Right atrium auricular region (tissue), 2 donors: ENCODE results near the gene CYTH1. TPM values are rescaled to one million over a fixed set of nuclear protein-coding genes. Genes with fewer than 3 reads are reported as not detected.
A peak's percentile ranks its signal among the peaks of the same experiment; 100 is the strongest.

Experiments used
- DNase-seq: peaks from one replicate; pipeline ENCODE4 v3.0.0-alpha.2; 2019; ENCODE audit warnings: low spot score
- H3K27ac ChIP-seq, 2 donors: fragments of 200-600 bp; sonication (generic); 1 replicate in 1 of 2; 2 replicates in 1 of 2; pipeline ENCODE4 v1.5.1; 2016 to 2019
- H3K27me3 ChIP-seq, 2 donors: fragments of 200-600 bp; sonication (generic); one replicate each; pipeline versions ENCODE4 v1.5.1 to v1.6.0; 2017 to 2019
- H3K36me3 ChIP-seq: fragments of 200-600 bp; sonication (generic); one replicate; pipeline ENCODE4 v1.5.1; 2016
- H3K4me1 ChIP-seq, 2 donors: fragments of 200-600 bp; sonication (generic); one replicate each; pipeline versions ENCODE4 v1.5.1 to v1.6.0; 2017 to 2019
- H3K4me3 ChIP-seq, 2 donors: fragments of 200-600 bp; sonication (generic); 1 replicate in 1 of 2; 2 replicates in 1 of 2; pipeline ENCODE4 v1.5.1; 2017 to 2019; ENCODE audit warnings: mild to moderate bottlenecking in 1 of 2, moderate library complexity in 1 of 2
- H3K9me3 ChIP-seq, 2 donors: fragments of 200-600 bp; sonication (generic); one replicate each; pipeline ENCODE4 v1.5.1; 2019
- CTCF ChIP-seq, 2 donors: fragments of 200-600 bp; sonication (generic); IDR thresholded peaks; one replicate each; pipeline ENCODE4 v1.5.1; 2019; ENCODE audit warnings: antibody characterized with exemption in 2 of 2
- total RNA-seq, 2 donors: library from RNA; depleted of rRNA; stranded (reverse); fragments of >200 nt; gene quantifications; one replicate each; pipeline ENCODE4 v1.1.0, GENCODE V29; 2016

CYTH1 gene
- total RNA-seq, 2 donors from 2014 or later, result 23.8 to 31.0 TPM

GRCh38 chr17:78665387-78665951 is 116.6 kb downstream of the CYTH1 start:
- H3K9me3 ChIP-seq, result no peaks in the 10 kb centered on the region
- peaks cover 0 to 23% of the 10 kb centered on the region in 2 donors for H3K4me1 ChIP-seq
- peak overlapping the region; percentile 52 for H3K27ac ChIP-seq
- TF ChIP-seq CTCF (IDR thresholded peaks at IDR 0.05), result no peak
- no peak for DNase-seq
- no peaks in the 10 kb centered on the region for H3K27me3 ChIP-seq
- no peaks in the 10 kb centered on the region for H3K36me3 ChIP-seq
- no peak overlapping the region for H3K4me3 ChIP-seq

GRCh38 chr17:78664476-78665386 is 117.3 kb downstream of the CYTH1 start:
- peak overlapping the region in 1 of 2 donors; percentile 52 for H3K27ac ChIP-seq
- TF ChIP-seq CTCF (IDR thresholded peaks at IDR 0.05), result no peak
- no peak overlapping the region for H3K4me3 ChIP-seq
- DNase-seq, result no peak
- no peaks in the 10 kb centered on the region for H3K36me3 ChIP-seq
- no peaks in the 10 kb centered on the region for H3K9me3 ChIP-seq
- H3K4me1 ChIP-seq, result peaks cover 0 to 23% of the 10 kb centered on the region in 2 donors
- H3K27me3 ChIP-seq, result no peaks in the 10 kb centered on the region

GRCh38 chr17:78661093-78661770 is 120.8 kb downstream of the CYTH1 start:
- Histone ChIP-seq H3K36me3 (no peaks in the 10 kb centered on the region), H3K4me1 (peaks cover 0 to 17% of the 10 kb centered on the region in 2 donors), H3K27ac (no peak overlapping the region), H3K4me3 (no peak overlapping the region), H3K27me3 (no peaks in the 10 kb centered on the region), H3K9me3 (no peaks in the 10 kb centered on the region)
- TF ChIP-seq CTCF (IDR thresholded peaks at IDR 0.05), result no peak
- no peak for DNase-seq

GRCh38 chr17:78659546-78659945 is 122.5 kb downstream of the CYTH1 start:
- Histone ChIP-seq H3K36me3 (no peaks in the 10 kb centered on the region), H3K27me3 (no peaks in the 10 kb centered on the region), H3K4me3 (no peak overlapping the region), H3K9me3 (no peaks in the 10 kb centered on the region), H3K27ac (no peak overlapping the region), H3K4me1 (no peaks in the 10 kb centered on the region)
- no peak for DNase-seq
- TF ChIP-seq CTCF (IDR thresholded peaks at IDR 0.05), result no peak

GRCh38 chr17:78658281-78658785 is 123.7 kb downstream of the CYTH1 start:
- no peak for DNase-seq
- no peak overlapping the region for H3K27ac ChIP-seq
- no peaks in the 10 kb centered on the region for H3K9me3 ChIP-seq
- H3K4me3 ChIP-seq, result no peak overlapping the region
- no peaks in the 10 kb centered on the region for H3K27me3 ChIP-seq
- H3K36me3 ChIP-seq, result no peaks in the 10 kb centered on the region
- TF ChIP-seq CTCF (IDR thresholded peaks at IDR 0.05), result no peak
- H3K4me1 ChIP-seq, result no peaks in the 10 kb centered on the region
